Measurements from ENCODE around the gene UBA6. TPM values are rescaled to one million over a fixed set of nuclear protein-coding genes. Genes with fewer than 3 reads are reported as not detected.

Gene UBA6
- 10 to 100 TPM; 57.2 to 73.2 TPM for total RNA-seq

GRCh38 chr4:67700738-67701516 lies at the start of gene UBA6:
Gene UBA6, minus strand, starts transcription at chr4:67701155. Its CDS starts 36 bp downstream, at chr4:67701119.
- peak; percentile 55 for TF ChIP-seq CTCF (IDR thresholded peaks at IDR 0.05)
- Histone ChIP-seq H3K9ac (ENCODE audit: low read depth in 2 of 2, low read length in 2 of 2) (peak within 1 kb of the TSS; percentile 84 to 92), H3K36me3 (no peaks in the 10 kb centered on the region), H3K27me3 (no peaks in the 10 kb centered on the region), H3K4me3 (peak within 1 kb of the TSS; percentile 91), H3K27ac (peak within 1 kb of the TSS; percentile 84), H3K4me1 (no peaks in the 10 kb centered on the region), H3K9me3 (no peaks in the 10 kb centered on the region)
- DNase-seq, result peak; percentile 98
- intact Hi-C loops (cut with DNase I), result no loop called here

GRCh38 chr4:67750691-67751090 lies 49.7 kb upstream of the UBA6 start:
- no peaks in the 10 kb centered on the region for H3K4me1 ChIP-seq
- H3K27me3 ChIP-seq, result no peaks in the 10 kb centered on the region
- no peak overlapping the region for H3K9ac ChIP-seq (ENCODE audit: low read depth in 2 of 2, low read length in 2 of 2)
- no peak overlapping the region for H3K4me3 ChIP-seq
- no peaks in the 10 kb centered on the region for H3K36me3 ChIP-seq
- no peak for TF ChIP-seq CTCF (IDR thresholded peaks at IDR 0.05)
- DNase-seq, result no peak
- no peak overlapping the region for H3K27ac ChIP-seq
- intact Hi-C loops (cut with DNase I), result no loop called here
- no peaks in the 10 kb centered on the region for H3K9me3 ChIP-seq

- intact Hi-C loops (cut with DNase I), result no loop called here
- Histone ChIP-seq H3K9me3 (no peaks in the 10 kb centered on the region), H3K4me3 (no peak overlapping the region), H3K27ac (no peak overlapping the region), H3K9ac (ENCODE audit: low read depth in 2 of 2, low read length in 2 of 2) (no peak overlapping the region), H3K27me3 (no peaks in the 10 kb centered on the region), H3K36me3 (no peaks in the 10 kb centered on the region), H3K4me1 (no peaks in the 10 kb centered on the region)
- TF ChIP-seq CTCF (IDR thresholded peaks at IDR 0.05), result no peak
- DNase-seq, result no peak
These were observed 48.3 kb upstream of the UBA6 start for GRCh38 chr4:67749286-67749685.

GRCh38 chr4:67746797-67747495 lies 46.0 kb upstream of the UBA6 start:
- H3K27ac ChIP-seq, result no peak overlapping the region
- no peaks in the 10 kb centered on the region for H3K27me3 ChIP-seq
- H3K9ac ChIP-seq (ENCODE audit: low read depth in 2 of 2, low read length in 2 of 2), result no peak overlapping the region
- peak; percentile 53 for TF ChIP-seq CTCF (IDR thresholded peaks at IDR 0.05)
- H3K36me3 ChIP-seq, result no peaks in the 10 kb centered on the region
- intact Hi-C loops (cut with DNase I), result no loop called here
- H3K4me3 ChIP-seq, result no peak overlapping the region
- H3K4me1 ChIP-seq, result no peaks in the 10 kb centered on the region
- no peaks in the 10 kb centered on the region for H3K9me3 ChIP-seq
- no peak for DNase-seq

- Histone ChIP-seq H3K36me3 (no peaks in the 10 kb centered on the region), H3K9ac (ENCODE audit: low read depth in 2 of 2, low read length in 2 of 2) (no peak overlapping the region), H3K27ac (no peak overlapping the region), H3K4me3 (no peak overlapping the region), H3K27me3 (no peaks in the 10 kb centered on the region), H3K4me1 (no peaks in the 10 kb centered on the region), H3K9me3 (no peaks in the 10 kb centered on the region)
- no peak for DNase-seq
- intact Hi-C loops (cut with DNase I), result no loop called here
- TF ChIP-seq CTCF (IDR thresholded peaks at IDR 0.05), result no peak
These were observed 43.8 kb upstream of the UBA6 start for GRCh38 chr4:67744561-67745283.
